Smooth muscle cell (in vitro differentiated cells): Measurements from ENCODE around the gene YARS1. TPM values are rescaled to one million over a fixed set of nuclear protein-coding genes. Genes with fewer than 3 reads are reported as not detected.

ENCODE experiments used
- DNase-seq: peaks from one replicate; lab custom pipeline; 2025; ENCODE audit not compliant: unreplicated experiment; lab: John Stamatoyannopoulos, UW
- H2AFZ ChIP-seq: fragments of 200-600 bp; sonication (generic); 2 replicates; pipeline ENCODE4 v1.6.0; 2016; ENCODE audit warnings: antibody characterized with exemption, low read depth, mild to moderate bottlenecking
- H3F3A ChIP-seq: fragments of 200-600 bp; sonication (generic); 2 replicates; pipeline ENCODE4 v1.6.0; 2017; ENCODE audit warnings: antibody characterized with exemption, low read depth
- H3K27ac ChIP-seq: fragments of 200-600 bp; sonication (generic); 2 replicates; pipeline ENCODE4 v1.5.1; 2016; ENCODE audit warnings: low read depth, mild to moderate bottlenecking
- H3K27me3 ChIP-seq: fragments of 200-600 bp; sonication (generic); 2 replicates; pipeline ENCODE4 v1.6.1; 2016; ENCODE audit warnings: low read depth, mild to moderate bottlenecking
- H3K36me3 ChIP-seq: fragments of 200-600 bp; sonication (generic); 2 replicates; pipeline ENCODE4 v1.5.1; 2016; ENCODE audit warnings: low read depth
- H3K4me1 ChIP-seq: fragments of 200-600 bp; sonication (generic); 2 replicates; pipeline ENCODE4 v1.5.1; 2016; ENCODE audit warnings: low read depth
- H3K4me2 ChIP-seq: fragments of 200-600 bp; sonication (generic); 2 replicates; pipeline ENCODE4 v1.6.0; 2016; ENCODE audit warnings: mild to moderate bottlenecking
- H3K4me3 ChIP-seq: fragments of 200-600 bp; sonication (generic); 2 replicates; pipeline ENCODE4 v1.5.1; 2016; ENCODE audit warnings: mild to moderate bottlenecking
- H3K79me2 ChIP-seq: fragments of 200-600 bp; sonication (generic); 2 replicates; pipeline ENCODE4 v1.6.0; 2016; ENCODE audit warnings: low read depth, mild to moderate bottlenecking
- H3K9ac ChIP-seq: fragments of 200-600 bp; sonication (generic); 2 replicates; pipeline ENCODE4 v1.6.0; 2016; ENCODE audit warnings: low read depth
- H3K9me3 ChIP-seq: fragments of 200-600 bp; sonication (generic); replicated peaks from 2 replicates; pipeline ENCODE4 v1.5.1; 2016; ENCODE audit warnings: low read depth
- H4K20me1 ChIP-seq: fragments of 200-600 bp; sonication (generic); 2 replicates; pipeline ENCODE4 v1.6.0; 2016; ENCODE audit warnings: low read depth
- WGBS: methylation state at CpG from one replicate; pipeline ENCODE4 v1.1.7; 2016; ENCODE audit warnings: low lambda C conversion rate; 5-methylcytosine and 5-hydroxymethylcytosine counted together
- polyA plus RNA-seq: library from polyadenylated mRNA; unstranded; fragments of >200 nt; fragmentation: Nextera tagmentation; extraction: Ambion mirVana; gene quantifications from 2 replicates; pipeline ENCODE4 v1.2.1, GENCODE V29; 2016
- total RNA-seq: library from RNA; depleted of rRNA; stranded (reverse); fragments of >200 nt; gene quantifications from 2 replicates; pipeline ENCODE4 v1.2.3, GENCODE V29; 2014
- TF ChIP-seq, protein P1 (sequence below): fragments of 200-600 bp; sonication (generic); IDR thresholded peaks from 2 replicates; pipeline ENCODE4 v1.5.1; 2017; ENCODE audit warnings: borderline replicate concordance, mild to moderate bottlenecking, antibody characterized with exemption; ENCODE audit not compliant: insufficient read depth, poor library complexity, severe bottlenecking

The YARS1 gene
- total and polyA plus RNA-seq, 2 experiments from 2014 or later = 52.1 to 82.9 TPM

DNA sequence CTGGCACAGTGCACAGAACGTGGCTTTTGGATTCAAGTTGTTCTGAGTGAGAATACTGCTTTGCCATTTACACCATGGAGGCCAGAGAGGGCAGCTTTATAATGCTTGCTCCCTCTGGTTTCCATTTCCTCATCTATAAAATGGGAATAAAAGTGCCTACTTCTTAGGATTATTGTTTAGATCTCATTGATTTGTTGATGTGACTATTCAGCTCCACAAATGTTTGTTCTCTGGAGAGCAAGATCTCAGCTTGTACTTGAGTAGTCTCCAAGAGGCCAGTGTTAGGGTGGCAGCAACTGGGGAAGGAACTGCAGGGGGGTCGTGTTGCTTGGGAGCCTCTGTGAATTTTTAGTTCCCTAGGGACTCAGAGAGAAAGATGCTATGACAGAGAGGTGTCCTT is 55.2 kb downstream of the YARS1 start:
- H2AFZ ChIP-seq = no peak overlapping the region
- H3K27ac ChIP-seq = peak overlapping the region; percentile 92
- H4K20me1 ChIP-seq = peaks cover 54% of the 10 kb centered on the region
- no peaks in the 10 kb centered on the region for H3K9me3 ChIP-seq
- no peaks in the 10 kb centered on the region for H3K36me3 ChIP-seq
- H3K9ac ChIP-seq = no peak overlapping the region
- no peaks in the 10 kb centered on the region for H3K27me3 ChIP-seq
- 52% methylated on average over 2 of the region's 2 CpGs for WGBS
- H3F3A ChIP-seq = peaks cover 7% of the 10 kb centered on the region
- peaks cover 25% of the 10 kb centered on the region for H3K79me2 ChIP-seq
- no peak for DNase-seq
- H3K4me3 ChIP-seq = no peak overlapping the region
- peaks cover 51% of the 10 kb centered on the region for H3K4me1 ChIP-seq
- TF ChIP-seq, protein P1, sequence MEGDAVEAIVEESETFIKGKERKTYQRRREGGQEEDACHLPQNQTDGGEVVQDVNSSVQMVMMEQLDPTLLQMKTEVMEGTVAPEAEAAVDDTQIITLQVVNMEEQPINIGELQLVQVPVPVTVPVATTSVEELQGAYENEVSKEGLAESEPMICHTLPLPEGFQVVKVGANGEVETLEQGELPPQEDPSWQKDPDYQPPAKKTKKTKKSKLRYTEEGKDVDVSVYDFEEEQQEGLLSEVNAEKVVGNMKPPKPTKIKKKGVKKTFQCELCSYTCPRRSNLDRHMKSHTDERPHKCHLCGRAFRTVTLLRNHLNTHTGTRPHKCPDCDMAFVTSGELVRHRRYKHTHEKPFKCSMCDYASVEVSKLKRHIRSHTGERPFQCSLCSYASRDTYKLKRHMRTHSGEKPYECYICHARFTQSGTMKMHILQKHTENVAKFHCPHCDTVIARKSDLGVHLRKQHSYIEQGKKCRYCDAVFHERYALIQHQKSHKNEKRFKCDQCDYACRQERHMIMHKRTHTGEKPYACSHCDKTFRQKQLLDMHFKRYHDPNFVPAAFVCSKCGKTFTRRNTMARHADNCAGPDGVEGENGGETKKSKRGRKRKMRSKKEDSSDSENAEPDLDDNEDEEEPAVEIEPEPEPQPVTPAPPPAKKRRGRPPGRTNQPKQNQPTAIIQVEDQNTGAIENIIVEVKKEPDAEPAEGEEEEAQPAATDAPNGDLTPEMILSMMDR = no peak
- no peak overlapping the region for H3K4me2 ChIP-seq

DNA sequence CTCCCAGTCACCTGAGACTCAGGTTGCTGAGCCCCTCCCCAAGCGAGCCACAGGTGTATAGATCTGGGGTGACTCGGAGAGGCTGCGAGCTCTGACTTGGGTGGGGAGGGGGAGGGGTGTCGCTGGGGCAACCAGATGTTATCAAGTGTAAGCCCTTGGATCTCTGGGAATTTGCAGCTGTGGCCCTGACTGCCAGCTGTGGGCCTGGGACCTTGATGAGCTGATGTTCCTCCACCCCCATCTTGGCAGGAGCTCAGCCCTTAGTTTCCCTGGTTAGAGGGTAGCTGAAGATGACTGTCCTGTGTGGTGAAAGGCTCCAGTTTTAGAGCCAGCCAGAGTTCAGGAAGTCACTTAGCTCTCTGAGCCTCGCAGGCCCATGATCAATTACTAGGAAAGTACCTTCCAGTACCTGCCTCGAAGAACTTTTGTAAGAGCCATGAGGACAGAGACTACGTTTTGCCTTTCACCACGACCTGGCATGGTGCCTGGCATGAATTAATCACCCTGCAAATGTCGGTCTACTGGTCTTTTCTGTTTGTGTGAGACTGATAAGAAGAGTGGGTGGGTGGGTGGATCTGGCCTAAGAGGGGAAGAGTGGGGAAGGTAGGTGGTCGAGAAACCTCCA is 55.8 kb downstream of the YARS1 start:
- no peaks in the 10 kb centered on the region for H3K9me3 ChIP-seq
- WGBS = 22% methylated on average over 10 of the region's 10 CpGs
- TF ChIP-seq, protein P1 = no peak
- H3K27me3 ChIP-seq = no peaks in the 10 kb centered on the region
- H3F3A ChIP-seq = peaks cover 7% of the 10 kb centered on the region
- peak overlapping the region; percentile 73 for H3K4me2 ChIP-seq
- H4K20me1 ChIP-seq = peaks cover 53% of the 10 kb centered on the region
- peaks cover 23% of the 10 kb centered on the region for H3K79me2 ChIP-seq
- no peak for DNase-seq
- peak overlapping the region; percentile 92 for H3K27ac ChIP-seq
- peaks cover 45% of the 10 kb centered on the region for H3K4me1 ChIP-seq
- H2AFZ ChIP-seq = no peak overlapping the region
- H3K36me3 ChIP-seq = no peaks in the 10 kb centered on the region
- H3K4me3 ChIP-seq = no peak overlapping the region
- H3K9ac ChIP-seq = peak overlapping the region; percentile 6

DNA sequence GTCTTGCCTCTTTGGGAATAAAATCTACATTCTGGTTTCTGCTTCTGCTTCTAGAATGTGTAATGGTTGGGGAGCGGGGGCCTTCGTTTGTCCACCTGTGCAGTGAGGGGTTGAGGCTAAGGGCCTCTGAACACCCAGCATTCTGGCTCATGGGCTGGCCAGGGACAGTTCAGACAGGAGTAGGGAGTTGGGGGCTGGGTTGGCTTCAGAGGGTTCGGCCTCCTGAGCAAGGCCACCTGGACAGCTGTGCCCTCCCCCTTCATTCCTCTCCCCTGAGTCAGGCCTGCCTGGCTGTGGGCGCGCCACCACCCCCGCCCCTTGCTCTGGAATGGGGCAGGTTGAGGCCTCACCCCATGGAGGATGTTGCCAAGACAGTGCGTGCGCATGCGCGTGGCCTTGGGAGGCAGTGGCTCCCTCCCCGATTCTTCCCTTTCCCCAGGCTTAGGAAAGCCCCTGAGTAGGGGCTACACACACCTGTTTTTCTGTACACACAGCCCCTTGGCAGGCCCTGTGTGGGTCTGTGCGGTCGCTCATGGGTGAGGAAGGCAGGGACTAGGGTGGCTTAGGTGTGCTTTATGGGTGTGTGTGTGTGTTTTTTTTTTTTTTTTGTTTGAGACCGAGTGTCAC is 57.0 kb downstream of the YARS1 start:
- TF ChIP-seq, protein P1 = no peak
- Histone ChIP-seq H3K36me3 (no peaks in the 10 kb centered on the region), H3K4me1 (peaks cover 32% of the 10 kb centered on the region), H3K9ac (peak overlapping the region; percentile 56), H3K4me3 (peak overlapping the region; percentile 20), H3K79me2 (peaks cover 26% of the 10 kb centered on the region), H2AFZ (no peak overlapping the region), H3K27me3 (no peaks in the 10 kb centered on the region), H3K9me3 (no peaks in the 10 kb centered on the region), H4K20me1 (peaks cover 47% of the 10 kb centered on the region), H3F3A (peaks cover 13% of the 10 kb centered on the region), H3K4me2 (peak overlapping the region; percentile 47), H3K27ac (peak overlapping the region; percentile 92)
- DNase-seq = no peak
- 53% methylated on average over 14 of the region's 14 CpGs for WGBS
